K562 (cell line): ENCODE measurements around the gene HRAS. TPM values are rescaled to one million over a fixed set of nuclear protein-coding genes. Genes with fewer than 3 reads are reported as not detected.
A peak's percentile ranks its signal among the peaks of the same experiment; 100 is the strongest.

ENCODE experiments used
- CHD2 ChIP-seq: IDR thresholded peaks from 2 replicates; pipeline ENCODE4 v1.6.1; 2011; ENCODE audit warnings: low read depth, low read length
- NRF1 ChIP-seq, 2 experiments: fragments of 450-650 bp; IDR thresholded peaks in 1 of 2; conservative IDR thresholded peaks in 1 of 2; 2 replicates each; pipeline ENCODE4 v1.6.1; 2014; ENCODE audit warnings: mild to moderate bottlenecking in 2 of 2
- PML ChIP-seq: IDR thresholded peaks from 2 replicates; pipeline ENCODE4 v1.6.1; 2012; ENCODE audit warnings: low read length, inconsistent platforms
- RCOR1 ChIP-seq, 2 experiments: IDR thresholded peaks; 2 replicates each; pipeline ENCODE4 v1.6.1; 2012; ENCODE audit warnings: low read depth in 2 of 2, low read length in 2 of 2, borderline replicate concordance in 1 of 2, improper control_type of control experiment in 1 of 2
- TFAM ChIP-seq: fragments of 250-450 bp; sonication (Bioruptor Pico); conservative IDR thresholded peaks from 2 replicates; pipeline ENCODE4 v1.5.0; 2021; ENCODE audit warnings: mild to moderate bottlenecking, moderate library complexity
- TRIM28 ChIP-seq: fragments of 450-650 bp; IDR thresholded peaks from 2 replicates; pipeline ENCODE4 v1.6.1; 2017
- ZBTB33 ChIP-seq: sonication (generic); formaldehyde crosslinking; IDR thresholded peaks from 2 replicates; pipeline ENCODE4 v1.8.1; 2023; ENCODE audit warnings: mild to moderate bottlenecking, missing genetic modification reagents
- ZBTB40 ChIP-seq, 2 experiments: fragments of 450-650 bp in 1 of 2; sonication (generic) in 1 of 2; formaldehyde crosslinking in 1 of 2; IDR thresholded peaks; 2 replicates each; pipeline versions ENCODE4 v1.7.1 to v1.9.0; 2016 to 2022; ENCODE audit warnings: inconsistent platforms in 1 of 2, mild to moderate bottlenecking in 1 of 2, missing genetic modification reagents in 1 of 2
- ZMIZ1 ChIP-seq, 2 experiments: fragments of 150-350 bp in 1 of 2; IDR thresholded peaks; 2 replicates each; pipeline ENCODE4 v1.6.1; 2012 to 2016; ENCODE audit warnings: low read depth in 2 of 2, low read length in 2 of 2, mild to moderate bottlenecking in 1 of 2, moderate library complexity in 1 of 2
- ZNF324 ChIP-seq: fragments of 250-450 bp; sonication (Bioruptor Pico); IDR thresholded peaks from 2 replicates; pipeline ENCODE4 v1.4.0; 2020; ENCODE audit warnings: mild to moderate bottlenecking
- polyA plus RNA-seq, 8 experiments: library from polyadenylated mRNA; depleted of rRNA in 4 of 8; stranded (reverse) in 5 of 8; unstranded in 3 of 8; fragments of >200 nt; fragmentation: Nextera tagmentation in 2 of 8; fragmentation: Illumina TruSeq in 1 of 8; extraction: Ambion mirVana in 2 of 8; extraction: Trizol in 1 of 8; gene quantifications; 2 replicates each; pipeline versions ENCODE4 v1.2.1 to v1.2.3, GENCODE V29; 2011 to 2014; ENCODE audit warnings: inconsistent platforms in 1 of 8, missing spikeins in 1 of 8
- total RNA-seq, 7 experiments: library from RNA; depleted of rRNA in 6 of 7; stranded (reverse); fragments of >200 nt in 6 of 7; fragmentation: Illumina TruSeq in 2 of 7; extraction: Trizol in 2 of 7; gene quantifications; 2 replicates each; pipeline versions ENCODE4 v1.2.1 to v1.2.3, GENCODE V29; 2011 to 2021; ENCODE audit warnings: low replicate concordance in 1 of 7

HRAS gene
- total and polyA plus RNA-seq, 9 of the 15 experiments (the other 6 are each of a cell fraction or from before 2014, with no cell fraction given) = 2.8 to 73.5 (median 29.6) TPM

- no peak for TF ChIP-seq ZMIZ1 (IDR thresholded peaks at IDR 0.05; ENCODE audit: low read depth in 2 of 2, low read length in 2 of 2)
- TF ChIP-seq PML = no peak; the same call in 1 of the 2 replicates
- no peak for TF ChIP-seq ZNF324 (CRISPR knock-in tag)
- peak; percentile 77 for TF ChIP-seq ZBTB40 (IDR thresholded peaks at IDR 0.05)
- no peak for TF ChIP-seq ZBTB40 (CRISPR knock-in tag; IDR thresholded peaks at IDR 0.05)
- TF ChIP-seq ZBTB33 (CRISPR knock-in tag) = no peak
- TF ChIP-seq CHD2 = peak; percentile 82
- peak; percentile 88 to 89 for TF ChIP-seq NRF1 (conservative IDR thresholded peaks at IDR 0.05 in 1 of 2, IDR thresholded peaks at IDR 0.05 in 1 of 2)
- no peak for TF ChIP-seq RCOR1 (IDR thresholded peaks at IDR 0.05; ENCODE audit: borderline replicate concordance in 1 of 2, low read depth in 2 of 2, low read length in 2 of 2)
- no peak for TF ChIP-seq TFAM (CRISPR knock-in tag)
- TF ChIP-seq TRIM28 = no peak
Observed at GRCh38 chr11:535519-536454, at the start of gene HRAS (continued).
